ENCODE results near the gene SPINK5. TPM values are rescaled to one million over a fixed set of nuclear protein-coding genes. Genes with fewer than 3 reads are reported as not detected.

Gene SPINK5
- total RNA-seq: 1 to 10 TPM in 1 of 4 donors, under 1 TPM in 1, not detected in 2; 0.13 to 6.7 TPM

- no peak for DNase-seq
- WGBS, 2 donors: 88 to 94% methylated on average over 5 of the region's 5 CpGs
- H3K27ac ChIP-seq: no peak within 1 kb of the TSS
- H3K36me3 ChIP-seq: no peaks in the 10 kb centered on the region
- H3K9me3 ChIP-seq: no peaks in the 10 kb centered on the region
- intact Hi-C loops (cut with DNase I): no loop called here
- no peaks in the 10 kb centered on the region for H3K27me3 ChIP-seq
- no peak for TF ChIP-seq POLR2A (IDR thresholded peaks at IDR 0.05)
- TF ChIP-seq, protein P1, sequence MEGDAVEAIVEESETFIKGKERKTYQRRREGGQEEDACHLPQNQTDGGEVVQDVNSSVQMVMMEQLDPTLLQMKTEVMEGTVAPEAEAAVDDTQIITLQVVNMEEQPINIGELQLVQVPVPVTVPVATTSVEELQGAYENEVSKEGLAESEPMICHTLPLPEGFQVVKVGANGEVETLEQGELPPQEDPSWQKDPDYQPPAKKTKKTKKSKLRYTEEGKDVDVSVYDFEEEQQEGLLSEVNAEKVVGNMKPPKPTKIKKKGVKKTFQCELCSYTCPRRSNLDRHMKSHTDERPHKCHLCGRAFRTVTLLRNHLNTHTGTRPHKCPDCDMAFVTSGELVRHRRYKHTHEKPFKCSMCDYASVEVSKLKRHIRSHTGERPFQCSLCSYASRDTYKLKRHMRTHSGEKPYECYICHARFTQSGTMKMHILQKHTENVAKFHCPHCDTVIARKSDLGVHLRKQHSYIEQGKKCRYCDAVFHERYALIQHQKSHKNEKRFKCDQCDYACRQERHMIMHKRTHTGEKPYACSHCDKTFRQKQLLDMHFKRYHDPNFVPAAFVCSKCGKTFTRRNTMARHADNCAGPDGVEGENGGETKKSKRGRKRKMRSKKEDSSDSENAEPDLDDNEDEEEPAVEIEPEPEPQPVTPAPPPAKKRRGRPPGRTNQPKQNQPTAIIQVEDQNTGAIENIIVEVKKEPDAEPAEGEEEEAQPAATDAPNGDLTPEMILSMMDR (IDR thresholded peaks at IDR 0.05): no peak
- no peak within 1 kb of the TSS for H3K4me3 ChIP-seq (replicated peaks in 1 of 3)
- no peaks in the 10 kb centered on the region for H3K4me1 ChIP-seq
Observed at GRCh38 chr5:148063861-148064260, at the start of gene SPINK5. TSS of gene SPINK5 (plus strand) at chr5:148063980. CDS start at chr5:148064045, 65 bp downstream.

GRCh38 chr5:148014276-148014675 lies 49.5 kb upstream of the SPINK5 start:
- WGBS, 2 donors: 84 to 94% methylated on average over 3 of the region's 3 CpGs
- intact Hi-C loops (cut with DNase I): no loop called here

DNA sequence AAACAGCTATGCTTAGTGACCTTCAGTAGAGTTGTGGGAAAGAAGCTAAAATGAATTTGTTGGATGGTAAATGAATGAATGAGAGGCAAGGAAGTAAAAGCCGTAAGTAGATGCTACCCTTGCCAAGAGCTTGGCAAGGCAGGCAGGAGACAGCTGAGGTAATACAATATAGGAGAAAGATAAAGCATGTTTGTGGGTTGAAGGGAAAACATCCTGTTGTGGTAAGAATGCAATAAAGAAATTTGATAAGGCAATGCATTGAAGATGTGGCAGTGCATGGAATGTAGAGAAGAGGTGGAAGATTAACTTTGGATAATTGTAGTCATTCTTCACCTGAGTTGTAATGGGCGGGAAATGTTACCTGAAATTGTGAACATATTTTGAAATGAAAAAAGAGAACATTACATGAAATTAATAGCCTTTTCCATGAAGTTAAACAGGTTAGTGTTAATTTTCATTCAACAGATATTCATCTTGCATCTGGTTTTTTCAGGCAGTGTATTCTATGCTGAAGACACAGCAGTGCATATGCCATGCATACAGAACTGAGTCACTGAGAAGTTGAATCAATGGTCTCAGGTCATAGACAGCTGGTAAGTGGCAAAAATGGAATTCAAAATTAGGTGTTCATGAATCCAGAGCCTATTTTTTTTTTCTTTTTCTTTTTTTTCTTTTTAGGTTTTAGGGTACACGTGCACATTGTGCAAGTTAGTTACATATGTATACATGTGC lies 43.4 kb upstream of the SPINK5 start:
- H3K9me3 ChIP-seq: no peaks in the 10 kb centered on the region
- 86 to 92% methylated on average over 3 of the region's 3 CpGs for WGBS, 2 donors
- H3K27ac ChIP-seq: no peak overlapping the region
- no peaks in the 10 kb centered on the region for H3K4me1 ChIP-seq
- no peak for DNase-seq
- H3K4me3 ChIP-seq (replicated peaks in 1 of 3): no peak overlapping the region
- H3K36me3 ChIP-seq: no peaks in the 10 kb centered on the region
- intact Hi-C loops (cut with DNase I): no loop called here
- TF ChIP-seq, protein P1 (IDR thresholded peaks at IDR 0.05): no peak
- no peak for TF ChIP-seq POLR2A (IDR thresholded peaks at IDR 0.05)
- no peaks in the 10 kb centered on the region for H3K27me3 ChIP-seq

More at GRCh38 chr5:148014276-148014675, 49.5 kb upstream of the SPINK5 start:
- Histone ChIP-seq H3K9me3 (no peaks in the 10 kb centered on the region), H3K36me3 (no peaks in the 10 kb centered on the region), H3K4me3 (replicated peaks in 1 of 3) (no peak overlapping the region), H3K27me3 (no peaks in the 10 kb centered on the region), H3K4me1 (no peaks in the 10 kb centered on the region), H3K27ac (no peak overlapping the region)
- TF ChIP-seq POLR2A (IDR thresholded peaks at IDR 0.05): no peak
- TF ChIP-seq, protein P1 (IDR thresholded peaks at IDR 0.05): no peak
- no peak for DNase-seq

DNA sequence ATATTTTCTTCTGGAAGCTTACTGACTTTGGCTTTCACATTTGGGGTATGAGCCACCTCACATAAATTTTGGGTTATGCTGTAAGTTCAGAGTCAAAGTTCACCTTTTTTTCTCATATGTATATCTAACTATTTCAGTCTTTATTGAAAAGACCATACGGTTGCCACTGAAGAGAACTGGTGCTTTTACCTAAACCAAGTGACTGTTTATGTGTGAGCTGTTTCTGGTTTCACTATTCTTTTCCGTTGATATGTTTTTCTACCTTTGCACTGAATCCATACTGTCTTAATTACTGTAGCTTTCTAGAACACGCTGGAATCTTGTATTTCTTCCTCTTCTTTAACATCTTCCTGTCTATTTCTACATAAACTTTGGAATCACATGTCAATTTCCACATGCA lies 36.3 kb upstream of the SPINK5 start:
- TF ChIP-seq, protein P1 (IDR thresholded peaks at IDR 0.05): no peak
- TF ChIP-seq POLR2A (IDR thresholded peaks at IDR 0.05): no peak
- WGBS, 2 donors: 85 to 89% methylated on average over 3 of the region's 3 CpGs

GRCh38 chr5:148029131-148029530 lies 34.6 kb upstream of the SPINK5 start:
- 92 to 96% methylated on average over 4 of the region's 4 CpGs for whole genome bisulfite sequencing, 2 donors
- H3K9me3 ChIP-seq: no peaks in the 10 kb centered on the region
- TF ChIP-seq, protein P1 (IDR thresholded peaks at IDR 0.05): no peak
- no peak for TF ChIP-seq POLR2A (IDR thresholded peaks at IDR 0.05)
- H3K27me3 ChIP-seq: no peaks in the 10 kb centered on the region
- H3K4me1 ChIP-seq: no peaks in the 10 kb centered on the region
- no peak overlapping the region for H3K27ac ChIP-seq
- intact Hi-C loops (cut with DNase I): no loop called here
- no peak for DNase-seq
- H3K36me3 ChIP-seq: no peaks in the 10 kb centered on the region
- no peak overlapping the region for H3K4me3 ChIP-seq (replicated peaks in 1 of 3)

More for the DNA sequence above, 36.3 kb upstream of the SPINK5 start:
- no peaks in the 10 kb centered on the region for H3K27me3 ChIP-seq
- intact Hi-C loops (cut with DNase I): no loop called here
- H3K27ac ChIP-seq: no peak overlapping the region
- no peaks in the 10 kb centered on the region for H3K36me3 ChIP-seq
- DNase-seq: no peak
- H3K9me3 ChIP-seq: no peaks in the 10 kb centered on the region
- H3K4me1 ChIP-seq: no peaks in the 10 kb centered on the region
- no peak overlapping the region for H3K4me3 ChIP-seq (replicated peaks in 1 of 3)

Measured in thyroid gland (tissue), 4 donors.